ENCODE results near the gene ST13. TPM values are rescaled to one million over a fixed set of nuclear protein-coding genes. Genes with fewer than 3 reads are reported as not detected.
A peak's percentile ranks its signal among the peaks of the same experiment; 100 is the strongest.

ST13 gene
- total RNA-seq, 2 experiments from 2014 or later, result 164 to 170 TPM

- Mint-ChIP-seq H3K36me3 (ENCODE audit: low read depth) (peaks cover 33% of the 10 kb centered on the region), H3K4me3 (no peak overlapping the region), H3K27me3 (no peaks in the 10 kb centered on the region), H3K9me3 (no peaks in the 10 kb centered on the region), H3K27ac (no peak overlapping the region), H3K4me1 (ENCODE audit: low read depth) (peaks cover 13% of the 10 kb centered on the region)
- DNase-seq (no peak), ATAC-seq (ENCODE audit: poor library complexity) (no peak)
- Histone ChIP-seq H3K36me3 (ENCODE audit: insufficient read depth, low read length) (peaks cover 18% of the 10 kb centered on the region), H3K4me3 (ENCODE audit: low read length) (no peak overlapping the region), H3K27ac (ENCODE audit: low read depth in 1 of 2, low read length in 2 of 2) (no peak overlapping the region), H3K27me3 (ENCODE audit: control insufficient read depth in 1 of 2, insufficient read depth in 2 of 2, low read length in 2 of 2) (no peaks in the 10 kb centered on the region), H3K9me3 (ENCODE audit: control insufficient read depth in 1 of 2, insufficient read depth in 1 of 2, low read length in 2 of 2) (no peaks in the 10 kb centered on the region), H3K4me1 (ENCODE audit: insufficient read depth, low read length) (peaks cover 9% of the 10 kb centered on the region)
- ChIA-PET CTCF (interaction anchor here (0.6 kb wide), 1 partner anchor 26 kb away, joined by 3 read pairs; no protein-coding TSS in a partner anchor), POLR2A (interaction anchor here (0.8 kb wide), 1 partner anchor 140 kb away, joined by 3 read pairs; no protein-coding TSS in a partner anchor)
- intact Hi-C loops (cut with DNase I, micrococcal nuclease), result no loop called here
- TF ChIP-seq CTCF (IDR thresholded peaks at IDR 0.05), result no peak
Observed at GRCh38 chr22:40823426-40823825, 33.0 kb downstream of the ST13 start.

- no peak for TF ChIP-seq CTCF (IDR thresholded peaks at IDR 0.05)
- CTCF ChIA-PET, result interaction anchor here (1.4 to 1.6 kb wide), 3 partner anchors 37 to 137 kb away, joined by 3 to 5 read pairs (median 5); partner anchors contain the start of genes ST13 and XPNPEP3
- peaks cover 2% of the 10 kb centered on the region for H3K36me3 ChIP-seq (ENCODE audit: insufficient read depth, low read length)
- Mint-ChIP-seq H3K36me3 (ENCODE audit: low read depth) (peaks cover 12% of the 10 kb centered on the region), H3K9me3 (no peaks in the 10 kb centered on the region), H3K27me3 (no peaks in the 10 kb centered on the region), H3K4me1 (ENCODE audit: low read depth) (peaks cover 39% of the 10 kb centered on the region), H3K27ac (peak overlapping the region; percentile 94), H3K4me3 (peak overlapping the region; percentile 99)
- DNase-seq, result no peak
- peaks cover 24% of the 10 kb centered on the region for H3K4me1 ChIP-seq (ENCODE audit: insufficient read depth, low read length)
- POLR2A ChIA-PET, result interaction anchor here (0.6 to 1.9 kb wide), 7 partner anchors 19 to 356 kb away, joined by 3 to 11 read pairs (median 4); partner anchors contain the start of genes EP300, ST13 and XPNPEP3
- H3K27ac ChIP-seq (ENCODE audit: low read depth in 1 of 2, low read length in 2 of 2), result peak overlapping the region in 1 of 2 donors; percentile 68
- H3K27me3 ChIP-seq (ENCODE audit: control insufficient read depth in 1 of 2, insufficient read depth in 2 of 2, low read length in 2 of 2), result no peaks in the 10 kb centered on the region
- intact Hi-C loops (cut with DNase I, micrococcal nuclease), result loop anchor here (1.0 to 2.0 kb wide), 4 partner anchors 37 to 271 kb away; partner anchors contain the start of genes XPNPEP3 (in 2 of the 2), MRTFA (in 1 of the 2) and ST13 (in 1 of the 2)
- H3K4me3 ChIP-seq (ENCODE audit: low read length), result peak overlapping the region; percentile 71
- no peaks in the 10 kb centered on the region for H3K9me3 ChIP-seq (ENCODE audit: control insufficient read depth in 1 of 2, insufficient read depth in 1 of 2, low read length in 2 of 2)
- peak; percentile 6 for ATAC-seq (ENCODE audit: poor library complexity)
Observed at GRCh38 chr22:40819599-40820140, 36.8 kb downstream of the ST13 start.

- no peaks in the 10 kb centered on the region for H3K27me3 Mint-ChIP-seq
- H3K27me3 ChIP-seq (ENCODE audit: control insufficient read depth in 1 of 2, insufficient read depth in 2 of 2, low read length in 2 of 2), result no peaks in the 10 kb centered on the region
- peak within 1 kb of the TSS; percentile 71 for H3K4me3 ChIP-seq (ENCODE audit: low read length)
- ChIA-PET CTCF (interaction anchor here (0.6 to 1.6 kb wide), 11 partner anchors 13 to 145 kb away, joined by 3 to 5 read pairs (median 3); partner anchors contain the start of genes ST13 and XPNPEP3), POLR2A (interaction anchor here (0.6 to 1.9 kb wide), 11 partner anchors 16 to 982 kb away, joined by 3 to 11 read pairs (median 3); partner anchors contain the start of genes CCDC134, EP300, ST13 and XPNPEP3)
- H3K36me3 ChIP-seq (ENCODE audit: insufficient read depth, low read length), result peaks cover 2% of the 10 kb centered on the region
- peak; percentile 89 for ATAC-seq (ENCODE audit: poor library complexity)
- H3K4me1 ChIP-seq (ENCODE audit: insufficient read depth, low read length), result peaks cover 24% of the 10 kb centered on the region
- H3K27ac ChIP-seq (ENCODE audit: low read depth in 1 of 2, low read length in 2 of 2), result peak within 1 kb of the TSS; percentile 61 to 68
- peak; percentile 78 to 94 (median 86) for DNase-seq
- intact Hi-C loops (cut with DNase I, micrococcal nuclease), result loop anchor here (1.0 to 2.0 kb wide), 4 partner anchors 38 to 272 kb away; partner anchors contain the start of genes XPNPEP3 (in 2 of the 2), MRTFA (in 1 of the 2) and ST13 (in 1 of the 2)
- peak; percentile 2 for TF ChIP-seq CTCF (IDR thresholded peaks at IDR 0.05)
- peaks cover 46% of the 10 kb centered on the region for H3K4me1 Mint-ChIP-seq (ENCODE audit: low read depth)
- peak within 1 kb of the TSS; percentile 99 for H3K4me3 Mint-ChIP-seq
- H3K9me3 ChIP-seq (ENCODE audit: control insufficient read depth in 1 of 2, insufficient read depth in 1 of 2, low read length in 2 of 2), result no peaks in the 10 kb centered on the region
- H3K27ac Mint-ChIP-seq, result peak within 1 kb of the TSS; percentile 94
- peaks cover 18% of the 10 kb centered on the region for H3K36me3 Mint-ChIP-seq (ENCODE audit: low read depth)
- no peaks in the 10 kb centered on the region for H3K9me3 Mint-ChIP-seq
Observed at GRCh38 chr22:40818747-40819598, 37.5 kb downstream of the ST13 start, which contains the start of gene SLC25A17. Gene SLC25A17, minus strand, starts transcription at chr22:40819346. Its CDS starts 98 bp downstream, at chr22:40819248.

Measured in CD4-positive, alpha-beta T cell (primary cell).